ENCODE results near the gene CTAG1A.
"Not testable (repeated sequence)": the region's sequence is repeated elsewhere in the genome, so short reads cannot be mapped to it uniquely, and the experiment has no call there.

The CTAG1A gene

GRCh38 chrX:154619182-154619581, 34.2 kb downstream of the CTAG1A start, which contains the start of gene CTAG1B:
TSS of gene CTAG1B (minus strand) at chrX:154619282. CDS start at chrX:154619218, 64 bp downstream.
- DNase-seq = not testable (repeated sequence)

GRCh38 chrX:154620767-154621414, 36.0 kb downstream of the CTAG1A start:
- not testable (repeated sequence) for DNase-seq

- not testable (repeated sequence) for DNase-seq
These were observed 44.0 kb downstream of the CTAG1A start for GRCh38 chrX:154628960-154629359.

GRCh38 chrX:154630949-154631348, 46.0 kb downstream of the CTAG1A start:
- DNase-seq = not testable (repeated sequence)

- not testable (repeated sequence) for DNase-seq
These were observed 48.7 kb downstream of the CTAG1A start for GRCh38 chrX:154633661-154634060.

Measured in fibroblast of skin of scalp (primary cell).